Measurements from ENCODE around the gene E2F6.

DNA sequence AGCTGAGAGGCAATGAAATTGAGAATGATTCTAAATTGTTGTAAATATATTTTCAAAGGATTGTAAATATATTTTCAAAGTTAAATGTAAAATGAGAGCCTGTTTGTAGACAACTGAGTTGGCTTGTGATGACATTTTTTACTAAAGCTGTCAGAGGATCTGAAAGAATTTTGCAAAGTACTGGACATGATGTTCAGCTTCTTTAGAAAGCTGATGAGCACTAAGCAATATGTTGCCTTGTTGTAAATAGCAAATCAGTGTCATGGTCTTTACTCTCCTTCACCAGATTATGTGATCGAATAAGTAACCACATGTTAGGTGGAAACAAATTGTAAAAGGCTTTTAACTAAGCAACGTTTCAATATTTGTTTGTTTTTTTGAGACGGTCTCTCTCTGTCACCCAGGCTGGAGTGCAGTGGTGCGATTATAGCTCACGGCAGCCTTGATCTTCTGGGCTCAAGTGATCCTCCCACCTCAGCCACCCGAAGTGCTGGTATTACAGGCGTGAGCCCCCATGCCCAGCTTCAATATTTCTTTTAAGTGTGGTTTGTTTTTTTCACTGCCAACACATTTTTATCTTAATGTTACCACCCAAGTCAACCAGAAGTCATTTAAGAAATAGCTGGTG is 44.0 kb downstream of the E2F6 start:
- TF ChIP-seq POLR2A (IDR thresholded peaks at IDR 0.05; ENCODE audit: low read depth, low read length) (no peak), SMC3 (IDR thresholded peaks at IDR 0.05; ENCODE audit: low read depth, low read length) (no peak), RCOR1 (IDR thresholded peaks at IDR 0.05; ENCODE audit: insufficient replicate concordance, low read length) (no peak), FOS (IDR thresholded peaks at IDR 0.05; ENCODE audit: low read depth, low read length) (no peak), RAD21 (IDR thresholded peaks at IDR 0.05; ENCODE audit: low read length) (no peak), MXI1 (IDR thresholded peaks at IDR 0.05; ENCODE audit: borderline replicate concordance, low read depth, low read length) (no peak), MAFK (IDR thresholded peaks at IDR 0.05; ENCODE audit: low read depth, low read length) (no peak), NFE2L2 (IDR thresholded peaks at IDR 0.05; ENCODE audit: low read depth, low read length) (no peak), CEBPB (IDR thresholded peaks at IDR 0.05; ENCODE audit: low read depth, low read length) (no peak)
- TF ChIP-seq, protein P1, sequence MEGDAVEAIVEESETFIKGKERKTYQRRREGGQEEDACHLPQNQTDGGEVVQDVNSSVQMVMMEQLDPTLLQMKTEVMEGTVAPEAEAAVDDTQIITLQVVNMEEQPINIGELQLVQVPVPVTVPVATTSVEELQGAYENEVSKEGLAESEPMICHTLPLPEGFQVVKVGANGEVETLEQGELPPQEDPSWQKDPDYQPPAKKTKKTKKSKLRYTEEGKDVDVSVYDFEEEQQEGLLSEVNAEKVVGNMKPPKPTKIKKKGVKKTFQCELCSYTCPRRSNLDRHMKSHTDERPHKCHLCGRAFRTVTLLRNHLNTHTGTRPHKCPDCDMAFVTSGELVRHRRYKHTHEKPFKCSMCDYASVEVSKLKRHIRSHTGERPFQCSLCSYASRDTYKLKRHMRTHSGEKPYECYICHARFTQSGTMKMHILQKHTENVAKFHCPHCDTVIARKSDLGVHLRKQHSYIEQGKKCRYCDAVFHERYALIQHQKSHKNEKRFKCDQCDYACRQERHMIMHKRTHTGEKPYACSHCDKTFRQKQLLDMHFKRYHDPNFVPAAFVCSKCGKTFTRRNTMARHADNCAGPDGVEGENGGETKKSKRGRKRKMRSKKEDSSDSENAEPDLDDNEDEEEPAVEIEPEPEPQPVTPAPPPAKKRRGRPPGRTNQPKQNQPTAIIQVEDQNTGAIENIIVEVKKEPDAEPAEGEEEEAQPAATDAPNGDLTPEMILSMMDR (conservative IDR thresholded peaks at IDR 0.05; ENCODE audit: low read depth, low read length): no peak
- TF ChIP-seq, protein P2, sequence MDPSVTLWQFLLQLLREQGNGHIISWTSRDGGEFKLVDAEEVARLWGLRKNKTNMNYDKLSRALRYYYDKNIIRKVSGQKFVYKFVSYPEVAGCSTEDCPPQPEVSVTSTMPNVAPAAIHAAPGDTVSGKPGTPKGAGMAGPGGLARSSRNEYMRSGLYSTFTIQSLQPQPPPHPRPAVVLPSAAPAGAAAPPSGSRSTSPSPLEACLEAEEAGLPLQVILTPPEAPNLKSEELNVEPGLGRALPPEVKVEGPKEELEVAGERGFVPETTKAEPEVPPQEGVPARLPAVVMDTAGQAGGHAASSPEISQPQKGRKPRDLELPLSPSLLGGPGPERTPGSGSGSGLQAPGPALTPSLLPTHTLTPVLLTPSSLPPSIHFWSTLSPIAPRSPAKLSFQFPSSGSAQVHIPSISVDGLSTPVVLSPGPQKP (IDR thresholded peaks at IDR 0.05; ENCODE audit: borderline replicate concordance, low read depth, low read length): no peak
- TF ChIP-seq, protein P3, sequence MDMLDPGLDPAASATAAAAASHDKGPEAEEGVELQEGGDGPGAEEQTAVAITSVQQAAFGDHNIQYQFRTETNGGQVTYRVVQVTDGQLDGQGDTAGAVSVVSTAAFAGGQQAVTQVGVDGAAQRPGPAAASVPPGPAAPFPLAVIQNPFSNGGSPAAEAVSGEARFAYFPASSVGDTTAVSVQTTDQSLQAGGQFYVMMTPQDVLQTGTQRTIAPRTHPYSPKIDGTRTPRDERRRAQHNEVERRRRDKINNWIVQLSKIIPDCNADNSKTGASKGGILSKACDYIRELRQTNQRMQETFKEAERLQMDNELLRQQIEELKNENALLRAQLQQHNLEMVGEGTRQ (IDR thresholded peaks at IDR 0.05; ENCODE audit: low read depth, low read length): no peak
